Esophagus muscularis mucosa (tissue), 4 donors: Measurements from ENCODE around the gene MDC1.
"Not testable (repeated sequence)": the region's sequence is repeated elsewhere in the genome, so short reads cannot be mapped to it uniquely, and the experiment has no call there.

Experiments
- CTCF ChIP-seq, 3 experiments: fragments of 200-600 bp in 2 of 3; fragments of 450-650 bp in 1 of 3; sonication (generic) in 2 of 3; IDR thresholded peaks; one replicate each; pipeline ENCODE4 v1.5.1; 2017 to 2019; ENCODE audit warnings: antibody characterized with exemption in 3 of 3, mild to moderate bottlenecking in 2 of 3, moderate library complexity in 1 of 3
- EP300 ChIP-seq: sonication (generic); formaldehyde crosslinking; IDR thresholded peaks from one replicate; pipeline ENCODE4 v1.6.1; 2017; ENCODE audit warnings: antibody characterized with exemption
- POLR2A ChIP-seq: fragments of 450-650 bp; IDR thresholded peaks from one replicate; pipeline ENCODE4 v1.6.1; 2017; ENCODE audit warnings: antibody characterized with exemption, moderate library complexity, mild to moderate bottlenecking, low read depth
- POLR2AphosphoS5 ChIP-seq, 2 donors: sonication (generic); formaldehyde crosslinking; IDR thresholded peaks; one replicate each; pipeline ENCODE4 v1.6.1; 2017; ENCODE audit warnings: antibody characterized with exemption in 2 of 2

- TF ChIP-seq POLR2A; POLR2AphosphoS5 (IDR thresholded peaks at IDR 0.05); CTCF (IDR thresholded peaks at IDR 0.05); EP300: not testable (repeated sequence)
These were observed 47.5 kb upstream of the MDC1 start for GRCh38 chr6:30764490-30765043.
